ENCODE data around the gene OBP2B. TPM values are rescaled to one million over a fixed set of nuclear protein-coding genes. Genes with fewer than 3 reads are reported as not detected.

The OBP2B gene
- total and polyA plus RNA-seq, 9 of the 15 experiments (the other 6 are each of a cell fraction or from before 2014, with no cell fraction given) = not detected

- no TSS peak for BruUV-seq (replicated peaks)
- Histone ChIP-seq H3K9me1 (ENCODE audit: control insufficient read depth, insufficient read depth, low read length) (no peaks in the 10 kb centered on the region), H3K9me3 (replicated peaks; ENCODE audit: control insufficient read depth, insufficient read depth, low read depth, low read length) (no peaks in the 10 kb centered on the region), H3K27ac (ENCODE audit: extremely low read depth, low read depth, low read length) (no peak overlapping the region), H3K4me2 (ENCODE audit: insufficient read depth, low read length) (no peak overlapping the region), H3K79me2 (ENCODE audit: control insufficient read depth, insufficient read depth, low read length) (no peaks in the 10 kb centered on the region), H2AFZ (ENCODE audit: low read depth, low read length) (no peak overlapping the region), H3K36me3 (ENCODE audit: control insufficient read depth, insufficient read depth, low read length) (no peaks in the 10 kb centered on the region), H3K4me1 (replicated peaks in 1 of 2; ENCODE audit: control insufficient read depth in 2 of 2, insufficient read depth in 2 of 2, low read length in 2 of 2) (peaks cover 0 to 11% of the 10 kb centered on the region in 2 experiments; a peak in 1 of 5 replicates), H3K27me3 (ENCODE audit: control insufficient read depth in 2 of 2, insufficient read depth in 2 of 2, low read length in 2 of 2) (peaks cover 32 to 74% of the 10 kb centered on the region in 2 experiments; a peak in 4 of 5 replicates), H3K9ac (ENCODE audit: insufficient read depth in 1 of 2, low read depth in 2 of 2, low read length in 2 of 2) (no peak overlapping the region), H4K20me1 (replicated peaks; ENCODE audit: control insufficient read depth, insufficient read depth, low read length) (no peaks in the 10 kb centered on the region), H3K4me3 (no peak overlapping the region)
- POLR2A ChIA-PET = interaction anchor here (0.6 kb wide), 1 partner anchor 33 kb away, joined by 3 read pairs; no protein-coding TSS in a partner anchor
- intact Hi-C loops (cut with micrococcal nuclease) (no loop called here), in situ Hi-C loops (cut with MboI) (no loop called here)
- no peak for FAIRE-seq
- TF ChIP-seq HDAC1 (IDR thresholded peaks at IDR 0.05) (0 out of 4 replicates have a peak, but pooled peaks of 1 of the 2 experiments have one; percentile 17), KLF13 (tag; IDR thresholded peaks at IDR 0.05; ENCODE audit: borderline replicate concordance, low read depth) (no peak)
- WGBS (ENCODE audit: insufficient coverage, low coverage, missing lambda C conversion rate) = 0% methylated on average over 8 of the region's 16 CpGs
- CTCF ChIA-PET (ENCODE audit: low intra/inter-chr PET ratio) = no interaction called here
- ATAC-seq = no peak
- no peak for DNase-seq (ENCODE audit: extremely low read depth in 1 of 4, low spot score in 3 of 4)
Observed at GRCh38 chr9:133207540-133208170, 1.4 kb downstream of the OBP2B start.

DNA sequence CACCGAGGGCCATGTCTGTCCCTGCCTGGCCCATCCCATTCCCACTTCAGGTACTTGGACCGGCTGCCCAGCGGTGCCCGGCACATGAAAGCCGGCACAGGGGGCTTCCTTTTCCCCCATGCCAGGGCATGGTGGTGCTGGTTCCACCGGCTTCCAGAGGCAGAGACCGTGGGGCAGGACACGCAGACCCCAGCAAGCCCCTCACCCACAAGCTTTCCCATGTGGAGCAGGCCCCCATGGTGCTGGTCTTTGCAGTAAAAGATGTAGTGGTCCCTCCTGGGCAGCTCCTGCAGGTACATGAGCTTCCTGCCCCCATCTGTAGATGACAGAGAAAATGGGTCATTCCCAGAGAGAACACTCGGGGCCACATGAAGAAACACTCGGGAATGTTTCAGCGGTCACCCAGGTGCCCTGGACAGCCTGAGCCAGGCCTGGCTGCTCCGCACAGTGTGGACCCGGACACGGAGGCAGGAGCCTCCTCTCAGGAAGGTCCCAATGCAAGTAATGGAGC, 2.0 kb downstream of the OBP2B start:
- Histone ChIP-seq H3K79me2 (ENCODE audit: control insufficient read depth, insufficient read depth, low read length) (no peaks in the 10 kb centered on the region), H3K4me3 (no peak overlapping the region), H3K27ac (ENCODE audit: extremely low read depth, low read depth, low read length) (no peak overlapping the region), H4K20me1 (replicated peaks; ENCODE audit: control insufficient read depth, insufficient read depth, low read length) (no peaks in the 10 kb centered on the region; the same call in 1 of the 2 replicates), H2AFZ (ENCODE audit: low read depth, low read length) (no peak overlapping the region), H3K9ac (ENCODE audit: insufficient read depth in 1 of 2, low read depth in 2 of 2, low read length in 2 of 2) (no peak overlapping the region; a peak in 1 of 4 replicates), H3K9me3 (replicated peaks; ENCODE audit: control insufficient read depth, insufficient read depth, low read depth, low read length) (no peaks in the 10 kb centered on the region), H3K36me3 (ENCODE audit: control insufficient read depth, insufficient read depth, low read length) (no peaks in the 10 kb centered on the region), H3K27me3 (ENCODE audit: control insufficient read depth in 2 of 2, insufficient read depth in 2 of 2, low read length in 2 of 2) (peaks cover 36 to 80% of the 10 kb centered on the region in 2 experiments; a peak in 4 of 5 replicates), H3K9me1 (ENCODE audit: control insufficient read depth, insufficient read depth, low read length) (no peaks in the 10 kb centered on the region), H3K4me1 (replicated peaks in 1 of 2; ENCODE audit: control insufficient read depth in 2 of 2, insufficient read depth in 2 of 2, low read length in 2 of 2) (peaks cover 0 to 11% of the 10 kb centered on the region in 2 experiments; a peak in 1 of 5 replicates), H3K4me2 (ENCODE audit: insufficient read depth, low read length) (no peak overlapping the region)
- ATAC-seq (no peak), FAIRE-seq (no peak), DNase-seq (ENCODE audit: extremely low read depth in 1 of 4, low spot score in 3 of 4) (no peak)
- WGBS (ENCODE audit: insufficient coverage, low coverage, missing lambda C conversion rate) = 12% methylated on average over 13 of the region's 14 CpGs
- ChIA-PET POLR2A (interaction anchor here (0.6 kb wide), 1 partner anchor 972 kb away, joined by 3 read pairs; no protein-coding TSS in a partner anchor), CTCF (ENCODE audit: low intra/inter-chr PET ratio) (no interaction called here)
- intact Hi-C loops (cut with micrococcal nuclease) (no loop called here), in situ Hi-C loops (cut with MboI) (no loop called here)
- no TSS peak for BruUV-seq (replicated peaks)
- no peak for TF ChIP-seq C11orf30 (IDR thresholded peaks at IDR 0.05; ENCODE audit: low read depth)
- TF ChIP-seq CCNT2 (IDR thresholded peaks at IDR 0.05; ENCODE audit: borderline replicate concordance, extremely low read depth, insufficient read length, low read depth, low read length) = no peak
- TF ChIP-seq FOXJ3 (CRISPR knock-in tag; IDR thresholded peaks at IDR 0.05) = no peak
- TF ChIP-seq BHLHE40 (IDR thresholded peaks at IDR 0.05; ENCODE audit: low read length) = no peak
- no peak for TF ChIP-seq PYGO2 (tag; IDR thresholded peaks at IDR 0.05)
- no peak for TF ChIP-seq GTF3C2 (IDR thresholded peaks at IDR 0.05; ENCODE audit: borderline replicate concordance, extremely low read depth, insufficient read length)
- TF ChIP-seq, protein P1, sequence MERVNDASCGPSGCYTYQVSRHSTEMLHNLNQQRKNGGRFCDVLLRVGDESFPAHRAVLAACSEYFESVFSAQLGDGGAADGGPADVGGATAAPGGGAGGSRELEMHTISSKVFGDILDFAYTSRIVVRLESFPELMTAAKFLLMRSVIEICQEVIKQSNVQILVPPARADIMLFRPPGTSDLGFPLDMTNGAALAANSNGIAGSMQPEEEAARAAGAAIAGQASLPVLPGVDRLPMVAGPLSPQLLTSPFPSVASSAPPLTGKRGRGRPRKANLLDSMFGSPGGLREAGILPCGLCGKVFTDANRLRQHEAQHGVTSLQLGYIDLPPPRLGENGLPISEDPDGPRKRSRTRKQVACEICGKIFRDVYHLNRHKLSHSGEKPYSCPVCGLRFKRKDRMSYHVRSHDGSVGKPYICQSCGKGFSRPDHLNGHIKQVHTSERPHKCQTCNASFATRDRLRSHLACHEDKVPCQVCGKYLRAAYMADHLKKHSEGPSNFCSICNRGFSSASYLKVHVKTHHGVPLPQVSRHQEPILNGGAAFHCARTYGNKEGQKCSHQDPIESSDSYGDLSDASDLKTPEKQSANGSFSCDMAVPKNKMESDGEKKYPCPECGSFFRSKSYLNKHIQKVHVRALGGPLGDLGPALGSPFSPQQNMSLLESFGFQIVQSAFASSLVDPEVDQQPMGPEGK (CRISPR knock-in tag; IDR thresholded peaks at IDR 0.05; ENCODE audit: borderline replicate concordance) = no peak

Data from K562 (cell line).